ENCODE data around the gene MAS1. TPM values are rescaled to one million over a fixed set of nuclear protein-coding genes. Genes with fewer than 3 reads are reported as not detected.

Gene MAS1
- total RNA-seq, 1 donor from 2014 or later: not detected

- TF ChIP-seq CTCF (IDR thresholded peaks at IDR 0.05): no peak
- peaks cover 9% of the 10 kb centered on the region for H3K4me1 ChIP-seq
- DNase-seq (no peak), ATAC-seq (no peak)
- no peaks in the 10 kb centered on the region for H3K9me3 ChIP-seq
- no peaks in the 10 kb centered on the region for H3K27me3 ChIP-seq (ENCODE audit: low read depth)
- H3K36me3 ChIP-seq: no peaks in the 10 kb centered on the region
- H3K4me3 ChIP-seq: no peak overlapping the region
- intact Hi-C loops (cut with DNase I): no loop called here
- H3K27ac ChIP-seq: no peak overlapping the region
These were observed 43.4 kb downstream of the MAS1 start for GRCh38 chr6:159934181-159934580.

- Histone ChIP-seq H3K4me1 (peaks cover 2% of the 10 kb centered on the region), H3K4me3 (no peak overlapping the region), H3K9me3 (no peaks in the 10 kb centered on the region), H3K27ac (no peak overlapping the region), H3K27me3 (ENCODE audit: low read depth) (no peaks in the 10 kb centered on the region), H3K36me3 (no peaks in the 10 kb centered on the region)
- TF ChIP-seq CTCF (IDR thresholded peaks at IDR 0.05): no peak
- ATAC-seq (peak in 1 of 2 donors; percentile 32), DNase-seq (no peak)
- intact Hi-C loops (cut with DNase I): no loop called here
These were observed 44.3 kb downstream of the MAS1 start for GRCh38 chr6:159935065-159935464.

GRCh38 chr6:159935633-159936032 lies 44.8 kb downstream of the MAS1 start:
- H3K27ac ChIP-seq: no peak overlapping the region
- TF ChIP-seq CTCF (IDR thresholded peaks at IDR 0.05): no peak

GRCh38 chr6:159939591-159940016 lies 48.8 kb downstream of the MAS1 start:
- no peak for TF ChIP-seq CTCF (IDR thresholded peaks at IDR 0.05)
- intact Hi-C loops (cut with DNase I): no loop called here
- ATAC-seq: no peak
- Histone ChIP-seq H3K36me3 (no peaks in the 10 kb centered on the region), H3K4me1 (peaks cover 13% of the 10 kb centered on the region), H3K4me3 (no peak overlapping the region), H3K27me3 (ENCODE audit: low read depth) (no peaks in the 10 kb centered on the region), H3K9me3 (peaks cover 7% of the 10 kb centered on the region), H3K27ac (no peak overlapping the region)
- no peak for DNase-seq

More at GRCh38 chr6:159935633-159936032, 44.8 kb downstream of the MAS1 start:
- no peak for ATAC-seq
- no peak overlapping the region for H3K4me3 ChIP-seq
- H3K27me3 ChIP-seq (ENCODE audit: low read depth): no peaks in the 10 kb centered on the region
- H3K36me3 ChIP-seq: no peaks in the 10 kb centered on the region
- no peak for DNase-seq
- H3K9me3 ChIP-seq: no peaks in the 10 kb centered on the region
- intact Hi-C loops (cut with DNase I): no loop called here
- H3K4me1 ChIP-seq: no peaks in the 10 kb centered on the region

Other genes with a start within 250 kb of the MAS1 start
- 352 TPM for gene SOD2, start 197.7 kb upstream of the MAS1 start, total RNA-seq
- 78.4 TPM for gene WTAP, start 163.5 kb upstream of the MAS1 start, total RNA-seq
- gene ACAT2, start 128.9 kb upstream of the MAS1 start, total RNA-seq: 42.4 TPM
- gene TCP1, start 101.4 kb upstream of the MAS1 start, total RNA-seq: 112 TPM
- gene MRPL18, start 100.5 kb upstream of the MAS1 start, total RNA-seq: 47.8 TPM
- 0.27 TPM for gene PNLDC1, start 90.7 kb upstream of the MAS1 start, total RNA-seq
- 156 TPM for gene IGF2R, start 78.1 kb downstream of the MAS1 start, total RNA-seq
- gene SLC22A1, start 230.8 kb downstream of the MAS1 start, total RNA-seq: 2.6 TPM

Measured in lower lobe of right lung (tissue), 2 donors.